Suppressor macrophage (primary cell): ENCODE measurements around the gene SBK3.
"Not testable (repeated sequence)": the region's sequence is repeated elsewhere in the genome, so short reads cannot be mapped to it uniquely, and the experiment has no call there.

ENCODE experiments used
- DNase-seq, 4 experiments: peaks; one replicate each; pipeline ENCODE4 v3.0.0-alpha.2; 2020 to 2022

SBK3 gene

GRCh38 chr19:55576746-55577145 lies 31.4 kb upstream of the SBK3 start:
- DNase-seq = no peak

DNA sequence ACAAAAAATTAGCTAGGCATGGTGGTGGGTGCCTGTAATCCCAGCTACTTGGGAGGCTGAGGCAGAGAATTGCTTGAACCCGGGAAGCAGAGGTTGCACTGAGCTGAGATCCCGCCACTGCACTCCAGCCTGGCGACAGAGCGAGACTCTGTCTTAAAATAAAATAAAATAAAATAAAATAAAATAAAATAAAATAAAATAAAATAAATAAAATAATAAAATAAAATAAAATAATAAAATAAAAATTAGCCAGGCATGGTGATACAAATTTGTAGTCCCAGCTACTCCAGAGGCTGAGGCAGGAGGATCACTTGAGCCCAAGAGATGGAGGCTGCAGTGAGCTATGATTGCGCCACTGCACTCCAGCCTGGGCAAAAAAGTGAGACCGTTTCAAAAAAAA lies 28.6 kb upstream of the SBK3 start:
- not testable (repeated sequence) for DNase-seq

GRCh38 chr19:55569477-55569876 lies 24.1 kb upstream of the SBK3 start:
- DNase-seq = not testable (repeated sequence)

- DNase-seq = no peak
Measured at GRCh38 chr19:55567708-55568328, 22.5 kb upstream of the SBK3 start.

- DNase-seq = no peak
Measured at GRCh38 chr19:55566823-55567222, 21.5 kb upstream of the SBK3 start.

GRCh38 chr19:55563261-55563690 lies 17.9 kb upstream of the SBK3 start:
- DNase-seq = no peak

- no peak for DNase-seq
Measured at GRCh38 chr19:55559684-55560083, 14.3 kb upstream of the SBK3 start.

DNA sequence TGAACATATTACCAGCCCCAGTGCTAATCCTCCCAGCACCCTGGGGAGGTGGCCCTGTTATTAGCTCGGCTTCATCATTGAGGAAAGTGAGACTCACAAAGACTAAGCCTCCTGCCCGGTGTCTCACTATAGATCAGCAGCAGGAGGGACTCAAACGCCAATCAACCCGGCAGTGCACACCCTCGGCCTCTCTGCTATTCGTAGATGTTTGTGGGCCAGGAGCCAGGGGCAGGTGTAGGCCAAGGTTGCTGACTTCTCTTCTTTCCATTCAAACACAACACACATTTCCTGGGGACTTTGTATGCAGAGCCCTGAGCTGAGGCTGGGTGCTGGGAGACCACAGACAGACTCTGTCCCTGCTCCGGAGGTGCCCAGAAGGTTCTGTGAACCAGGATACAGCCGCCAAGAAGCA lies 9.4 kb upstream of the SBK3 start:
- no peak for DNase-seq

DNA sequence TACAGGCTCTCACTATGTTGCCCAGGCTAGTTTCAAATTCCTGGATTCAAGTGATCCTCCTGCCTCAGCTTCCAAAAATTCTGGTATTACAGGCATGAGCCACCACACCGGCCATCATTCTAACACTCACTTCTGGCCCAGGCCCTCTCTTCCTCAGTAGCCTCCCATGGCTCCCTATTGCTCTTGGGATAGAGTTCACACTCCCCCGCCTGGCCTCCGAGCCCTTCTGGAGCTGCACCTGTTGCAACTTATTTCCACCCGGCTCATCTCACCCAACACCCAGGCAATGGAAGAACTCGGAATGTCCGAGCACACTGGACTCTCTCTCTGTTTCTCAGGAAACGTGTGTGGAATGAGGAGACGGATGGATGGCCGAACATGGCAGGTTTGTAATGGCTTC lies 9.0 kb upstream of the SBK3 start:
- DNase-seq = no peak

- no peak for DNase-seq
Measured at GRCh38 chr19:55553217-55554182, 8.2 kb upstream of the SBK3 start.

DNA sequence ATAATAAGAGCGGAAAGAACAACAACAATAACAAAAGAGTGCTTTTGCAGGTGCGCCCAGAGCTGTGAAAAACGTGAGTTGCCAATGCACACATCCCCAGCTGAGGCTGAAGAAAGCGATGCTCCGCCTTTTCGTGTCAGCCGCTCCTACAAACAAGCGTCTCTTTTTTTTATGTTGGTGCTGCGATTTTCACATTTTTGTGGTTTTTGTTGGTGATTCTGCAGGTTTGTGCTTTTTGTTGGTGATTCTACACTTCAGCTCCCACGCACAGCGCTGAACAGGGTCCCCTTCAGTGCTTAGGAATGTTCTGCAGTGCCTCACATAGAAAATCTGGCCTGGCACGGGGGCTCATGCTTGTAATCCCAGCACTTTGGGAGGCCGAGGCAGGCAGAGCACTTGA lies 7.3 kb upstream of the SBK3 start:
- DNase-seq = no peak

DNA sequence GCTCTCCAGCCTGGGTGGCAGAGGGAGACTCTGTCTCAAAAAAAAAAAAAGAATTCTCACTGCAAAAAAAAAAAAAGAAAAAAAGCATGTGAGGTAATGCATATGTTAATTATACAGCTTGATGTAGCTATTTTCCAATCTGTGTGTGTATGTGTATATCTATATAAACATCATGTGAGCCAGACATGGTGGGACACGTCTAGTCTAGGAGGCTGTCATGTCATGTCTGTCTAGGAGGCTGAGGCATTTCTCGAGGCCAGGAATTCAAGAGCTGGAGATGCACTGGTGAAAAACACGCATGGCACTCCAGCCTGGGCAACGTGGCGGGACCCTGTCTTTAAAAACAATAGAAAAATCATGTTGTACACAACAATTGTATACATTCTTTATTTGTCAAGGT lies 6.9 kb upstream of the SBK3 start:
- DNase-seq = no peak

DNA sequence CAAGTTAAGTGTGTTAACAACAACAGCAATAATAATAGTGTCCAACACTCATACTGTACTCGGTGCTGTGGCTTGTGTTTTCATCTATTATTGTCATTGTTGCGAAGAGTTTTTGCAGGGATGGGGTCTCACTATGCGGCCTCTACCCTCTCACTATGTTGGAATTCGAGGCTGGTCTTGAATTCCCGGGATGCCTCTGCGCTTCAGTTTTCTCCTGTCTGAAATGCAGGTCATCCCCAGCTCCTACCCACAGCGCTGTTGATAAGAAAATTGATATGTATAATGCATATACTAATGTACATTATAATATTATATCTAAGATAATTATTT lies 4.9 kb upstream of the SBK3 start:
- DNase-seq = no peak

GRCh38 chr19:55549500-55550320 lies 4.4 kb upstream of the SBK3 start:
- no peak for DNase-seq

DNA sequence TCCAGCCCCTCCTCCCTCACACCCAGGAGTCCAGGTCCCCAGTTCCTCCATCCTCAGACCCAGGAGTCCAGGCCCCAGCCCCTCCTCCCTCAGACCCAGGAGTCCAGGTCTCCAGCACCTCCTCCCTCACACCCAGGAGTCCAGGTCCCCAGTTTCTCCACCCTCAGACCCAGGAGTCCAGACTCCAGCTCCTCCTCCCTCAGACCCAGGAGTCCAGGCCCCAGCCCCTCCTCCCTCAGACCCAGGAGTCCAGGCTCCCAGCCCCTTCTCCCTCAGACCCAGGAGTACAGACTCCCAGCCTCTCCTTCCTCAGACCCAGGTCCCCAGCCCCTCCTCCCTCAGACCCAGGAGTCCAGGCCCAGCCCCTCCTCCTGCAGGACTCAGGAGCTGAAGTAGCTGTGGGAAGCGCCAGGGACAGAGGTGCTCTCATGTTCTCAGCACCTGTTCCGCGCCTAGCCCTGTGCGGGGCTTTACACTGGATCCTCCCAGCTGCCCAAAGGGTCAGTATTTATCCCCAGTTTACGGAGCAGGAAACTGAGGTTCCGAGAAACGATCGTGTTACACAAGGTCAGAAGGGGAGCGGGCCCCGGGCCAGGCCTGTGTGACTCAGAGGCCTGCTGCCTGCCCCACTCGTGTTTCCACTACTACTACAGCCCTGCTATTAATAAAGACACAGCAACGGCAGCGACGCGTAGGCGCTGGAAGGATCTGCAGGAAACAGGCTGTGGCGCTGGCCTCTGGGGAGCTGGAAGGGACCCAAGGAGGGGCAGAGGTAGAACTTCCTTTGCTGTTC lies 1.7 kb upstream of the SBK3 start:
- DNase-seq = peak; percentile 89 to 95 (median 94)

- DNase-seq = no peak
Measured at GRCh38 chr19:55546011-55546410, 668 bp upstream of the SBK3 start.

GRCh38 chr19:55544776-55545439 lies 435 bp downstream of the SBK3 start:
- no peak for DNase-seq

GRCh38 chr19:55544014-55544413 lies 1.3 kb downstream of the SBK3 start:
- DNase-seq = no peak

DNA sequence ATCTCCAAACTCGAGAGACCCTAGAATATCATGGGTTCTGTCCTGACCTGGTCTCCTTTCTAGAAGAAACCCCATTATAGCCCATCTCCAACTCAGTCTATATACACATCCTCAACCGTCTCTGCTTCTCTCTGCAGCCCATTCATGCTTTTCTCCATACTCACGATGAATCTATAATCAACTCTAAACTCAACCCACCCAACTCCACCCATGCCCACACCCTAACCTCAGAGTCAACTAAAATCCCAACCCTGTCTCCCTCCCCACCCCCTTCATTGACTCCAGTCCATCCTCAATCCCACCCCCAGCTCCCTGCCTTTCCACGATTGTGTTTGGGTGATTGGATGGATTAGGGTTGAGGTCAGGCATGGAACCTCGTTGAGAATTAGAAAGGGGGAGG lies 1.8 kb downstream of the SBK3 start:
- no peak for DNase-seq

DNA sequence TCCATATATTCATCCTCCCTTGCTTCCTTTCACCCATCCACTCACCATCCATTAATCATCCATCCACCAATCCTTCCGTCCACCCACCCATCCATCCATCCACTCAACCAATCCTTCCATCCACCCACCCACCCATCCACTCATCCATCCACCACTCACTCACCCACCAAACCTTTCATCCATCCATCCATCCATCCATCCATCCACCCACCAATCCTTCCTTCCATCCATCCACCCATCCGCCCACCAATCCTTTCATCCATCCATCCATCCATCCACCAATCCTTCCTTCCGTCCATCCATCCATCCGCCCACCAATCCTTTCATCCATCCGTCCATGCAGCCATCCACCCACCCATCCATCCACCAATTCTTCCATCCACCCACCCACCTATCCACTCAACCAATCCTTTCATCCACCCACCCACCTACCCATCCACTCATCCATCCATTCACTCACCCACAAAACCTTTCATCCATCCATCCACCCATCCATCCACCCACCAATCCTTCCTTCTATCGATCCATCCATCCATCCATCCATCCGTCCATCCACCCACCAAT lies 3.0 kb downstream of the SBK3 start:
- no peak for DNase-seq

- no peak for DNase-seq
Measured at GRCh38 chr19:55541091-55541490, 4.3 kb downstream of the SBK3 start.

DNA sequence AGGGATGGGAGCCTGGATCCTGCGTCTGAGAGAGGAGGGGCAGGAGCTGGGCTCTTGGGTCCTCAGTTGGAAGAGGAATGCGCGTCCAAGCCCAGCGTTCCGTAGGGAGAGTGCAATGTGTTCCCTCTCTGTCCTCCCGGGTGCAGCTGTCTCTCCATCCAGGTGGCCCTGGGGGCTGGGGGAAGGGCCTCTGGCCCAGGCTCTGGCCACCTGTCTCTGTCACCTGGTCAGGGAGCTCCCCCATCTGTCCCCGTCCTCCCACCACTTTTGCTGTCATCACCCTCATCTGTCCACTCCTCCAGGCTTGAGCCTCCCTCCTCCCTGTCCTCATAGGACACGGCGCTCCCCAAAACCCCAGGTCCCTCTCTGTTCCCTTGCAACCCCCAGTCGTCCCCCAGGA lies 4.7 kb downstream of the SBK3 start:
- no peak for DNase-seq
